Activated T-helper 2 cell treated with anti-CD3 and anti-CD28 coated beads, Interferon-gamma antibody, Interleukin-2, Interleukin-4, amounts not matched to agents 10 μg/mL and 5 μg/mL and 100 μg/mL, durations not matched to agents 14 hours and 24 hours and 36 hours (primary cell): ENCODE results near the gene TRERF1. TPM values are rescaled to one million over a fixed set of nuclear protein-coding genes. Genes with fewer than 3 reads are reported as not detected.
"Not testable (repeated sequence)": the region's sequence is repeated elsewhere in the genome, so short reads cannot be mapped to it uniquely, and the experiment has no call there.

Source experiments
- DNase-seq: peaks from one replicate; pipeline ENCODE4 v3.0.0; 2021; ENCODE audit warnings: low spot score
- H3K27ac Mint-ChIP-seq: one replicate; pipeline ENCODE4 v1.8.0; 2021; ENCODE audit warnings: mixed read lengths
- H3K27me3 Mint-ChIP-seq: one replicate; pipeline ENCODE4 v1.8.0; 2021; ENCODE audit warnings: low read depth, mixed read lengths
- H3K36me3 Mint-ChIP-seq: one replicate; pipeline ENCODE4 v1.8.0; 2021; ENCODE audit warnings: low read depth, mixed read lengths
- H3K4me1 Mint-ChIP-seq: one replicate; pipeline ENCODE4 v1.8.0; 2021; ENCODE audit warnings: low read depth, mixed read lengths
- H3K4me3 Mint-ChIP-seq: one replicate; pipeline ENCODE4 v1.8.0; 2021; ENCODE audit warnings: low read depth, mild to moderate bottlenecking, moderate library complexity, mixed read lengths
- H3K9me3 Mint-ChIP-seq: one replicate; pipeline ENCODE4 v1.8.0; 2021; ENCODE audit warnings: mixed read lengths
- intact Hi-C: fragments of 100-400 bp; cut with micrococcal nuclease; formaldehyde crosslinking; loops from one replicate; pipeline ENCODE4 v1.15.1; 2023
- total RNA-seq: library from RNA; stranded (reverse); gene quantifications from 2 replicates; pipeline ENCODE4 v1.2.3, GENCODE V29; 2022

The TRERF1 gene
- total RNA-seq, 1 donor from 2014 or later: 19.6 TPM

DNA sequence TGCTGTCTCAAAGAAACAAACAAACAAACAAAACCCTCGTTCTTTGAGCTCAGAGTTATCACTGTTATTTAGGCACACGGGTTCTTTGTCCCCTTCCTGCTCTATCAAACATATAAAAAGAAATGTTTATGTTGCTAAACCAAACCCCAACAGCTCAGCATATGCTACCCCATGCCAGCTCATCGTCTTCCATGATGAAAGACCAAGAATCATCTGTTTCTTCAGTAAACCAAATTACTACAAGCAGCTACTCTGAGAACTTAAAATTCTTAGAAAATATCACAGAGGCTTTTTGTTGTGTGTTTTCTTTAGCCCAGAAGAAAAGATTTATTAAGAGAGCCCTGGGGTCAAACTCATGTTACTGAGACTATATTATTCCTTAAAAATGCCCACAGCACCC, 4.7 kb downstream of the TRERF1 start:
- Mint-ChIP-seq H3K27me3 (no peaks in the 10 kb centered on the region), H3K9me3 (no peaks in the 10 kb centered on the region), H3K4me1 (peaks cover 54% of the 10 kb centered on the region), H3K4me3 (no peak overlapping the region), H3K27ac (no peak overlapping the region), H3K36me3 (peaks cover 48% of the 10 kb centered on the region)
- intact Hi-C loops: no loop called here
- DNase-seq: no peak

GRCh38 chr6:42446370-42446769, 5.4 kb downstream of the TRERF1 start:
- intact Hi-C loops: no loop called here
- Mint-ChIP-seq H3K4me3 (no peak overlapping the region), H3K27ac (no peak overlapping the region), H3K36me3 (peaks cover 48% of the 10 kb centered on the region), H3K4me1 (peaks cover 59% of the 10 kb centered on the region), H3K27me3 (no peaks in the 10 kb centered on the region), H3K9me3 (no peaks in the 10 kb centered on the region)
- no peak for DNase-seq

DNA sequence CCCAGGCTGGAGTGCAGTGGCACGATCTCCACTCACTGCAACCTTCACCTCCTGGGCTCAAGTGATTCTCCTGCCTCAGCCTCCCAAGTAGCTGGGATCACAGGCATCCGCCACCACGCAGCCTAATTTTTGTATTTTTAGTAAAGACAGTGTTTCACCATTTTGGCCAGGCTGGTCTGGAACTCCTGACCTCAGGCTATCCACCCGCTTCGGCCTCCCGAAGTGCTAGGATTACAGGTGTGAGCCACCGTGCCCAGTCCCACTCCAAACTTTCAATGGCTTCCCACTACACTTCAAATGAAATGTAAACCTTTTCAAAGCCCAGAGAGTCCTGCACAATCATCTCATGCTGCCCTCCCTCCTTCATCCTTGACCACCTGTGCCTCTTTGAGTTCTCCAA, 5.8 kb downstream of the TRERF1 start:
- H3K4me3 Mint-ChIP-seq, H3K27me3 Mint-ChIP-seq, DNase-seq, H3K9me3 Mint-ChIP-seq, H3K27ac Mint-ChIP-seq, intact Hi-C loops: not testable (repeated sequence)
- Mint-ChIP-seq H3K36me3 (peaks cover 48% of the 10 kb centered on the region), H3K4me1 (peaks cover 60% of the 10 kb centered on the region)

GRCh38 chr6:42443312-42444060, 8.2 kb downstream of the TRERF1 start:
- Mint-ChIP-seq H3K27ac (no peak overlapping the region), H3K4me3 (no peak overlapping the region), H3K4me1 (peaks cover 41% of the 10 kb centered on the region), H3K27me3 (no peaks in the 10 kb centered on the region), H3K36me3 (peaks cover 37% of the 10 kb centered on the region), H3K9me3 (no peaks in the 10 kb centered on the region)
- DNase-seq: no peak
- intact Hi-C loops: no loop called here

- no peaks in the 10 kb centered on the region for H3K9me3 Mint-ChIP-seq
- H3K27me3 Mint-ChIP-seq: no peaks in the 10 kb centered on the region
- H3K36me3 Mint-ChIP-seq: peaks cover 30% of the 10 kb centered on the region
- no peak overlapping the region for H3K4me3 Mint-ChIP-seq
- DNase-seq: no peak
- H3K4me1 Mint-ChIP-seq: peaks cover 31% of the 10 kb centered on the region
- H3K27ac Mint-ChIP-seq: no peak overlapping the region
- intact Hi-C loops: no loop called here
These were observed 10.0 kb downstream of the TRERF1 start for GRCh38 chr6:42441697-42442081.

DNA sequence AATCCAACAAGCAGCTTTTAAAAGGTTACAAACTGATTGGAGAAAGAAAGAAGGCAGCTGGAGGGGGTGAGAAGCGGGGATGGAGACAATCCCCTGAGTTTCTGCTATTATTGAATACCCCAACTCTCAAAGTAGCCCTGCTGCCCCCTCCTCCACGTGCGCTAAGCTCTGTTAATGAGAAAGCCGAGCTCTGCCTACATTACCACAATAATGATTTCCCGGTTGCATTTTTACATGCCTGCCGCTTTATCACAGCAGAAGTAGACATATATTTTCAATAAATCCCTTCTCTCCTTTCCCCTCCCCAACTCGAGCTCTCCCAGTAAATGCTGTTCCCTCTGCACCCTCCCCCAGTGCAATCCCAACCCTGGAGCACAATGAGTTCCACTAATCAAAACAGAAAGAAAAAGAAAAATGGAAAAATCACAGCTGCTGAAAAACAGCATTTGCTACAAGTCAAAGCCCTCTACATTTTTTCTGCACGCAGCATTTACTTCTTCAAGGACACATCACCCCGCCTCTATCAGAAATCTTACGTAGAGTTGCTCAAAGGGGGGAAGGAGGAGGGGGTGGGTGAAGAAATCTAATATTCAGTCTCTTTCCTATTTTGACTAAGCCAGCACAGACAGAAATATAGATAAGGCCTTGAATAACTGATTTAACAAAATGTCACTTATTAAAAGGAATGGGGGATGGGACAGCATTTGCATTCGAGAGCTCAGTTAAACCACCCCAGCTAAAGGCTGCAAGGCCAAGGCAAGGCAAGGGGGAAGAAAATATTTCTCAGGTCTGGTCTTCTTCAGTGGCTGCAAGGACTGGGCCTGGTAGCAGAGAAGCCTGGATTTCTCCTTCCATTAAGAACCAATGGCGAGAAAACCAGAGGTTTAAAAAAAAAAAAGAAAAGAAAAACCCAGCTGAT, 10.7 kb downstream of the TRERF1 start:
- Mint-ChIP-seq H3K27me3 (no peaks in the 10 kb centered on the region), H3K4me3 (no peak overlapping the region), H3K36me3 (peaks cover 26% of the 10 kb centered on the region), H3K9me3 (no peaks in the 10 kb centered on the region), H3K27ac (no peak overlapping the region), H3K4me1 (peaks cover 28% of the 10 kb centered on the region)
- no peak for DNase-seq
- intact Hi-C loops: no loop called here

GRCh38 chr6:42440027-42440426, 11.7 kb downstream of the TRERF1 start:
- intact Hi-C loops: no loop called here
- peaks cover 22% of the 10 kb centered on the region for H3K4me1 Mint-ChIP-seq
- no peak for DNase-seq

GRCh38 chr6:42436825-42437224, 14.9 kb downstream of the TRERF1 start:
- intact Hi-C loops: no loop called here
- Mint-ChIP-seq H3K27me3 (no peaks in the 10 kb centered on the region), H3K4me1 (peaks cover 9% of the 10 kb centered on the region), H3K9me3 (peaks cover 24% of the 10 kb centered on the region), H3K27ac (no peak overlapping the region), H3K36me3 (peaks cover 42% of the 10 kb centered on the region), H3K4me3 (no peak overlapping the region)
- no peak for DNase-seq

More at GRCh38 chr6:42440027-42440426, 11.7 kb downstream of the TRERF1 start:
- H3K27ac Mint-ChIP-seq: no peak overlapping the region
- H3K9me3 Mint-ChIP-seq: peaks cover 2% of the 10 kb centered on the region
- no peak overlapping the region for H3K4me3 Mint-ChIP-seq
- H3K27me3 Mint-ChIP-seq: no peaks in the 10 kb centered on the region
- H3K36me3 Mint-ChIP-seq: peaks cover 21% of the 10 kb centered on the region

- H3K4me1 Mint-ChIP-seq: peaks cover 9% of the 10 kb centered on the region
- intact Hi-C loops: no loop called here
- no peak for DNase-seq
- peaks cover 24% of the 10 kb centered on the region for H3K9me3 Mint-ChIP-seq
- no peak overlapping the region for H3K27ac Mint-ChIP-seq
- peaks cover 59% of the 10 kb centered on the region for H3K36me3 Mint-ChIP-seq
- H3K27me3 Mint-ChIP-seq: no peaks in the 10 kb centered on the region
- no peak overlapping the region for H3K4me3 Mint-ChIP-seq
These were observed 17.5 kb downstream of the TRERF1 start for GRCh38 chr6:42434237-42434636.

- H3K9me3 Mint-ChIP-seq: peaks cover 24% of the 10 kb centered on the region
- no peak overlapping the region for H3K4me3 Mint-ChIP-seq
- no peak overlapping the region for H3K27ac Mint-ChIP-seq
- intact Hi-C loops: no loop called here
- H3K27me3 Mint-ChIP-seq: no peaks in the 10 kb centered on the region
- peaks cover 60% of the 10 kb centered on the region for H3K36me3 Mint-ChIP-seq
- peaks cover 17% of the 10 kb centered on the region for H3K4me1 Mint-ChIP-seq
- no peak for DNase-seq
These were observed 18.3 kb downstream of the TRERF1 start for GRCh38 chr6:42433409-42433808.

DNA sequence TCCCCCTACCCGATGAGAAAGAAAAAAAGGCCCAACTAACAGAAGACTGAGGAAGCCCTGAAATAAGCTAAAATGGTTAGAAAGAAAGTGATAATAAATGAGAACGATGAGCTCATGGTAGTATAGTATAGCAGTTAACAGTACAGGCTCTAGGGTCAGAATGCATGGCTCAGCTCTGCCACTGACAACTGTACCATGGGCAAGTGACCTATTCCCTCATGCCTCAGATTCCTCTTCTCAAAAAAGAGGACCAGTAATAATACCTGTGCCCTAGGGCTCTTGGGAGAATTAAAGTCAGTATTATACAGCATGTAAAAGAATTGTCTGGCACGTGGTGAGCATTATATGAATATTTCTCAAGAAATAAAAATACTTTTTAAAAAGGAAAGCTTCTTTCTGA, 19.8 kb downstream of the TRERF1 start:
- DNase-seq: no peak
- peaks cover 24% of the 10 kb centered on the region for H3K4me1 Mint-ChIP-seq
- H3K27ac Mint-ChIP-seq: no peak overlapping the region
- no peaks in the 10 kb centered on the region for H3K27me3 Mint-ChIP-seq
- H3K36me3 Mint-ChIP-seq: peaks cover 55% of the 10 kb centered on the region
- peaks cover 24% of the 10 kb centered on the region for H3K9me3 Mint-ChIP-seq
- H3K4me3 Mint-ChIP-seq: no peak overlapping the region
- intact Hi-C loops: no loop called here

- Mint-ChIP-seq H3K27ac (no peak overlapping the region), H3K27me3 (no peaks in the 10 kb centered on the region), H3K36me3 (peaks cover 54% of the 10 kb centered on the region), H3K9me3 (peaks cover 24% of the 10 kb centered on the region), H3K4me1 (peaks cover 25% of the 10 kb centered on the region), H3K4me3 (no peak overlapping the region)
- intact Hi-C loops: no loop called here
- DNase-seq: no peak
These were observed 20.4 kb downstream of the TRERF1 start for GRCh38 chr6:42431356-42431755.

DNA sequence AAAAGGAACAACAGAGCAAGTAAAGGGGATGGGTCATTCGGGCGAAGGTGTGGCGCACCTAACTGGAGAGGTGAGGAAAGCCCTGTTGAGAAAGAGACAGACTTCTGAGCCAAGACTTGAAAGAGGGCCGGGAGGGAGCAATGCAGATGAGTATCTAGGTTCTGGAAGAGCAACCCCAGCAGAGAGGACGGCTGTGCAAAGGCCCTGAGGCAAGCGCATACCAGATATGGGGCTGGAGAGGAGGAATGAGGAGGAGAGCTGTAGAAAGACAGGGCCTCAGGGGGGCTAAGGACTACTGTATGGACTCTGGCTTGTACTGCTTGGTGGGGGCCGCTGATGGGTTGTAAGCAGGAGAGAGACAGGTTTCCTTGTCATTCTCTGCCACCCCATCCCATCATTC, 21.9 kb downstream of the TRERF1 start:
- intact Hi-C loops: loop anchor here (5.0 kb wide), 1 partner anchor 38 kb away; no protein-coding TSS in a partner anchor
- Mint-ChIP-seq H3K27ac (no peak overlapping the region), H3K4me3 (no peak overlapping the region), H3K36me3 (peaks cover 53% of the 10 kb centered on the region), H3K9me3 (peaks cover 20% of the 10 kb centered on the region), H3K4me1 (peaks cover 35% of the 10 kb centered on the region), H3K27me3 (no peaks in the 10 kb centered on the region)
- DNase-seq: no peak
